Esophagus squamous epithelium (tissue), 5 donors: Measurements from ENCODE around the gene NXPE3. TPM values are rescaled to one million over a fixed set of nuclear protein-coding genes. Genes with fewer than 3 reads are reported as not detected.

Experiments
- DNase-seq: peaks from one replicate; lab custom pipeline; 2025; lab: John Stamatoyannopoulos, UW
- H3K27ac ChIP-seq, 4 donors: fragments of 200-600 bp; sonication (generic); one replicate each; pipeline ENCODE4 v1.5.1; 2016 to 2019; ENCODE audit warnings: mild to moderate bottlenecking in 1 of 4
- H3K27me3 ChIP-seq, 4 donors: fragments of 200-600 bp; sonication (generic); 1 replicate in 3 of 4; 2 replicates in 1 of 4; pipeline versions ENCODE4 v1.5.1 to v1.6.0; 2017 to 2021; ENCODE audit warnings: antibody characterized with exemption in 1 of 4
- H3K36me3 ChIP-seq, 3 donors: fragments of 200-600 bp; sonication (generic); one replicate each; pipeline ENCODE4 v1.5.1; 2016 to 2019
- H3K4me1 ChIP-seq, 3 donors: fragments of 200-600 bp; sonication (generic); one replicate each; pipeline ENCODE4 v1.5.1; 2017 to 2019
- H3K4me3 ChIP-seq, 4 donors: fragments of 200-600 bp; sonication (generic); 1 replicate in 3 of 4; 2 replicates in 1 of 4; pipeline ENCODE4 v1.5.1; 2016 to 2019; ENCODE audit warnings: mild to moderate bottlenecking in 2 of 4, moderate library complexity in 1 of 4
- H3K9me3 ChIP-seq, 3 donors: fragments of 200-600 bp; sonication (generic); one replicate each; pipeline ENCODE4 v1.5.1; 2016 to 2019
- POLR2A ChIP-seq, 4 donors: fragments of 450-650 bp; IDR thresholded peaks; one replicate each; pipeline ENCODE4 v1.6.1; 2017; ENCODE audit warnings: antibody characterized with exemption in 4 of 4, mild to moderate bottlenecking in 4 of 4, moderate library complexity in 3 of 4
- WGBS, 2 donors: methylation state at CpG; one replicate each; pipeline ENCODE4 v1.1.5; 2018; 5-methylcytosine and 5-hydroxymethylcytosine counted together
- intact Hi-C: fragments of 100-400 bp; cut with DNase I; formaldehyde crosslinking; loops from one replicate; pipeline ENCODE4 v1.15.0; 2022
- total RNA-seq, 4 donors: library from RNA; depleted of rRNA; stranded (reverse); fragments of >200 nt; gene quantifications; one replicate each; pipeline ENCODE4 v1.1.0, GENCODE V29; 2016
- TF ChIP-seq, protein P1 (sequence below), 6 experiments: fragments of 450-650 bp in 4 of 6; fragments of 200-600 bp in 2 of 6; sonication (generic) in 2 of 6; IDR thresholded peaks; one replicate each; pipeline ENCODE4 v1.5.1; 2016 to 2019; ENCODE audit warnings: antibody characterized with exemption in 6 of 6, mild to moderate bottlenecking in 4 of 6, moderate library complexity in 4 of 6
- donor health status: DM: yes; HTN: yes; CAD: no.

NXPE3 gene
- total RNA-seq, 4 donors from 2014 or later, result 1.1 to 6.5 (median 2.5) TPM

DNA sequence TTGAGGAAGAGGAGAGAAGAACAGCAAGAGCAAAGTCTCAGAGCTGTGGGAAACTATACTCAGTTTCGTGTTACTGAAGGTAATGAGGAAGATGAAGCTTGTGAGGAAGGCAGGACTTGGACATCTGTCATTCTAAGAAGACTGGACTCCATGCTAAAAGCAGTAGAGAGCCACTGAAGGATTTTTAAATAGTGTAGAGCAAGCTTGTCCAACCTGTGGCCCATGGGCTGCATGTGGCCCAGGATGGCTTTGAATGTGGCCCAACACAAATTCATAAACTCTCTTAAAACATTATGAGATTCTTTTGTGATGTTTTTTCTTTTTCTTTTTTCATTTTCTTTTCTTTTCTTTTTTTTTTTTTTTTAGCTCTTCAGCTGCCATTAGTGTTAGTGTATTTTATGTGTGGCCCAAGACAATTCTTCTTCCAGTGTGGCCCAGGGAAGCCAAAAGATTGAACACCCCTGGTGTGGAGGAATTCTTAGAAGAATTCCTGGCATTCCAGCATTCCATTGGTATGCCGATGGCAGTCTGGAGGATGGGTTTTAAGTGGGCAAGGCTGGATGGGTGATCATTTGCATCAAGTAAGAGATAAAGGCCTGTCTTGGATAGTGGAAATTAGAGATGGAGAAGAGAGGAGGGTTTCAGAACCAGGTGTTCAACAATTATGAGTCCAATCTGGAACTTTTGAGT, 63.4 kb downstream of the NXPE3 start:
- H3K36me3 ChIP-seq, result no peaks in the 10 kb centered on the region
- H3K27ac ChIP-seq, result no peak overlapping the region
- intact Hi-C loops, result no loop called here
- no peak for DNase-seq
- WGBS, 2 donors, result 65 to 86% methylated on average over 2 of the region's 2 CpGs
- no peaks in the 10 kb centered on the region for H3K27me3 ChIP-seq
- H3K9me3 ChIP-seq, result no peaks in the 10 kb centered on the region
- no peak overlapping the region for H3K4me3 ChIP-seq
- peaks cover 0 to 20% (median 0%) of the 10 kb centered on the region in 3 donors for H3K4me1 ChIP-seq
- TF ChIP-seq, protein P1, sequence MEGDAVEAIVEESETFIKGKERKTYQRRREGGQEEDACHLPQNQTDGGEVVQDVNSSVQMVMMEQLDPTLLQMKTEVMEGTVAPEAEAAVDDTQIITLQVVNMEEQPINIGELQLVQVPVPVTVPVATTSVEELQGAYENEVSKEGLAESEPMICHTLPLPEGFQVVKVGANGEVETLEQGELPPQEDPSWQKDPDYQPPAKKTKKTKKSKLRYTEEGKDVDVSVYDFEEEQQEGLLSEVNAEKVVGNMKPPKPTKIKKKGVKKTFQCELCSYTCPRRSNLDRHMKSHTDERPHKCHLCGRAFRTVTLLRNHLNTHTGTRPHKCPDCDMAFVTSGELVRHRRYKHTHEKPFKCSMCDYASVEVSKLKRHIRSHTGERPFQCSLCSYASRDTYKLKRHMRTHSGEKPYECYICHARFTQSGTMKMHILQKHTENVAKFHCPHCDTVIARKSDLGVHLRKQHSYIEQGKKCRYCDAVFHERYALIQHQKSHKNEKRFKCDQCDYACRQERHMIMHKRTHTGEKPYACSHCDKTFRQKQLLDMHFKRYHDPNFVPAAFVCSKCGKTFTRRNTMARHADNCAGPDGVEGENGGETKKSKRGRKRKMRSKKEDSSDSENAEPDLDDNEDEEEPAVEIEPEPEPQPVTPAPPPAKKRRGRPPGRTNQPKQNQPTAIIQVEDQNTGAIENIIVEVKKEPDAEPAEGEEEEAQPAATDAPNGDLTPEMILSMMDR (IDR thresholded peaks at IDR 0.05), result no peak
- no peak for TF ChIP-seq POLR2A (IDR thresholded peaks at IDR 0.05)

DNA sequence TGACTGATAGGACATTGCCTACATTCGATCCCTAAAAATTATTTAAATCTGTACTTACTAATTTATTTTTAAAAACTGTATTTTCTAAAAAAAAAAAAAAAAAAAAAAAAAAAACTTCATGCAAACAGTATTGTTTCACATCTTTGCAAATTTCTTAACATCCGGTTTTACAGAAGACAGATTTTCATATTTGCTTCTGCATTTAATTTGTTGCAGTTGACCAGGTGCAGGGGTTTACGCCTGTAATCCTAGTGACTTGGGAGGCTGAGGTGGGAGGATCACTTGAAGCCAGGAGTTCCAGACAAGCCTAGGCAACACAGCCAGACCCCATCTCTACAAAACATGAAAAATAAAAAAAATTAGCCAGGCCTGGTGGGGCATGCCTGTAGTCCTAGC, 63.9 kb downstream of the NXPE3 start:
- no peaks in the 10 kb centered on the region for H3K36me3 ChIP-seq
- intact Hi-C loops, result no loop called here
- WGBS, 2 donors, result 72 to 93% methylated on average over 3 of the region's 3 CpGs
- no peak for TF ChIP-seq POLR2A (IDR thresholded peaks at IDR 0.05)
- H3K4me1 ChIP-seq, result peaks cover 0 to 20% (median 3%) of the 10 kb centered on the region in 3 donors
- H3K9me3 ChIP-seq, result no peaks in the 10 kb centered on the region
- H3K27me3 ChIP-seq, result no peaks in the 10 kb centered on the region
- no peak overlapping the region for H3K4me3 ChIP-seq
- no peak for DNase-seq
- no peak overlapping the region for H3K27ac ChIP-seq

- no peak for DNase-seq
- Histone ChIP-seq H3K4me1 (peaks cover 0 to 28% (median 11%) of the 10 kb centered on the region in 3 donors), H3K4me3 (no peak overlapping the region), H3K9me3 (no peaks in the 10 kb centered on the region), H3K27ac (no peak overlapping the region), H3K36me3 (no peaks in the 10 kb centered on the region), H3K27me3 (no peaks in the 10 kb centered on the region)
- intact Hi-C loops, result no loop called here
- TF ChIP-seq, protein P1 (IDR thresholded peaks at IDR 0.05), result no peak
- TF ChIP-seq POLR2A (IDR thresholded peaks at IDR 0.05), result no peak
- WGBS, 2 donors, result 98 to 100% methylated on average over 2 of the region's 2 CpGs
These were observed 66.4 kb downstream of the NXPE3 start for GRCh38 chr3:101845425-101845824.

DNA sequence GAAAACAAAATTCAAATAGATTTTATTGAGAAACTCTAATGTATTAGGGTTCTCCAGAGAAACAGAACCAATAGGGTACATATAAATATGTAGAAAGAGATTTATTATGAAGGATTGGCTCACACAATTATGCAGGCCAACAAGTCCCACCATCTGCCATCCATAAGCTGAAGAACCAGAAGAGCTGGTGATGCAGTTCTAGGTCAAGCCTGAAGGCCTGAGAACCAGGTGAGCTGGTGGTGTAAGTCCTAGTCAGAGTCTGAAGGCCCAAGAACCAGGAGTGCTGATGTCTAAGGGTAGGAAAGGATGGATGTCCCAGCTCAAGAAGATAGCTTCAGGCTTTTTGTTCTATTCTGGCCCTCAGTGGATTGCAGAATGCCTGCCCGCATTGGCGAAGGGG, 67.7 kb downstream of the NXPE3 start:
- Histone ChIP-seq H3K4me1 (peaks cover 0 to 34% (median 11%) of the 10 kb centered on the region in 3 donors), H3K9me3 (no peaks in the 10 kb centered on the region), H3K36me3 (peaks cover 0 to under 1% (median 0%) of the 10 kb centered on the region in 3 donors), H3K27me3 (no peaks in the 10 kb centered on the region), H3K27ac (peak overlapping the region in 1 of 4 donors; percentile 15), H3K4me3 (no peak overlapping the region)
- no peak for DNase-seq
- WGBS, 2 donors, result 84 to 91% methylated on average over 2 of the region's 2 CpGs
- TF ChIP-seq POLR2A (IDR thresholded peaks at IDR 0.05), result no peak
- TF ChIP-seq, protein P1 (IDR thresholded peaks at IDR 0.05), result peak in 1 of 6 experiments; percentile 15
- intact Hi-C loops, result no loop called here

DNA sequence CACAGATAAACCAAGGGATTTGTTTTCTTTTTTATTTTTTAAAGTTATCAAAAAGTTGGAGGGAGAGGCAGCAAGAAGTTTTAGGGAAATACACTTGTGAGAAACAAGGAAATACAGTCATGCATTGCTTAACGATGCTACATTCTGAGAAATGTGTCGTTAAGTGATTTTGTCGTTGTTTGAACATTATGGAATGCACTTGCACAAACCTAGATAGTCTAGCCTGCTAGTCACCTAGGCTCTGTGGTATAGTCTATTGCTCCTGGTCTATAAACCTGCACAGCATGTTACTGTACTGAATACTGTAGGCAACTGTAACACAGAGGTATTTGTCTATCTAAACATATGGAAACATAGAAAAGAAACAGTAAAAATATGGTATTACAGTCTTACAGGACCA, 68.3 kb downstream of the NXPE3 start:
- H3K4me1 ChIP-seq, result peaks cover 0 to 40% (median 14%) of the 10 kb centered on the region in 3 donors
- no peak overlapping the region for H3K4me3 ChIP-seq
- no peaks in the 10 kb centered on the region for H3K27me3 ChIP-seq
- peaks cover 0 to 7% (median 0%) of the 10 kb centered on the region in 3 donors for H3K36me3 ChIP-seq
- no peaks in the 10 kb centered on the region for H3K9me3 ChIP-seq
- peak overlapping the region in 3 of 4 donors; percentile 95 to 100 (median 100) for H3K27ac ChIP-seq
- DNase-seq, result no peak
- intact Hi-C loops, result no loop called here
- 41 to 68% methylated on average over 3 of the region's 3 CpGs for WGBS, 2 donors
- TF ChIP-seq, protein P1 (IDR thresholded peaks at IDR 0.05), result no peak
- TF ChIP-seq POLR2A (IDR thresholded peaks at IDR 0.05), result no peak
